ENCODE measurements around the gene ZNF425. TPM values are rescaled to one million over a fixed set of nuclear protein-coding genes. Genes with fewer than 3 reads are reported as not detected.
"Not testable (repeated sequence)": the region's sequence is repeated elsewhere in the genome, so short reads cannot be mapped to it uniquely, and the experiment has no call there.

Gene ZNF425
- total and polyA plus RNA-seq, 9 donors = 1.4 to 9.0 (median 3.8) TPM

DNA sequence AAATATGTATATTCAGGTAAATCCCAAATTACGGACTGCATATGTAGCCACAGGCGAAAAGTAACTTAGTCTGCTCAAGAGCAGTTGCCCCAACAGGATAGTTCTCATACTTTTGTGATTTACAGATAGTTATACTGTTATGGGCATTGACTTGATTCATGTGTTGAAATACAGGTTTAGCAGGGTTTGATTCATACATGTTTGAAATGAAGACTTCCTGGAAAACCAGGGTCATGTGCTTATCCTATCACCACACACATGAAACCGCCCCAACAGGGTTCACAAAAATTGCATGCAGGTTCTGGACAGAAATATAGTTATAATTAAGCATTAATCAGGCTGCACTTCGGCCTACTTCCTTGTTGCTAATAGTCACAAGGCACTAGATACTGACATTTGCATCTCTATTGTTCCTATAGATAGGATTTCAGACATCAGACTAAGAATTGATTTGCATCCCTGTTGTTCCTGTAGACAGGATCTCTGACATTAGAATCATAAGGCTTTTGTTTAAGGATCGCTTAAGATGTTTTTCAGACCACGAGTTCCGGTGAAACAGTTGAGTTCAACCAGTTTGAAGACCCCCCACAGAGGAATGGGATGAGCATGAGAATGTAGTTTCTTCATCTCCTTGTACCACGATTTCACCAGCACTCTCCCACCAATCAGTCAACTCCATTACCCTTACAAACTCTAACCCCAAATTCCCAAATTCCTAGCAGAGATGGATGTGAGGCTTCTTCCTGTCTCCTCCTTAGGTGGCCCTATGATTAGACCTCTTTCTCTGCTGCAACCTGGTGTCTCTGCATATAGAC, 19.1 kb upstream of the ZNF425 start:
- Histone ChIP-seq H3K36me3 (no peaks in the 10 kb centered on the region), H3K9me3 (no peaks in the 10 kb centered on the region), H3K4me1 (ENCODE audit: insufficient read depth) (peaks cover 1% of the 10 kb centered on the region), H3K27me3 (no peaks in the 10 kb centered on the region), H3K4me3 (no peak overlapping the region), H3K27ac (no peak overlapping the region)
- 89 to 92% (median 92%) methylated on average over 8 of the region's 8 CpGs for WGBS, 3 donors
- intact Hi-C loops (cut with DNase I) = no loop called here
- TF ChIP-seq POLR2A (IDR thresholded peaks at IDR 0.05) (no peak), EP300 (IDR thresholded peaks at IDR 0.05) (no peak)
- TF ChIP-seq, protein P1, sequence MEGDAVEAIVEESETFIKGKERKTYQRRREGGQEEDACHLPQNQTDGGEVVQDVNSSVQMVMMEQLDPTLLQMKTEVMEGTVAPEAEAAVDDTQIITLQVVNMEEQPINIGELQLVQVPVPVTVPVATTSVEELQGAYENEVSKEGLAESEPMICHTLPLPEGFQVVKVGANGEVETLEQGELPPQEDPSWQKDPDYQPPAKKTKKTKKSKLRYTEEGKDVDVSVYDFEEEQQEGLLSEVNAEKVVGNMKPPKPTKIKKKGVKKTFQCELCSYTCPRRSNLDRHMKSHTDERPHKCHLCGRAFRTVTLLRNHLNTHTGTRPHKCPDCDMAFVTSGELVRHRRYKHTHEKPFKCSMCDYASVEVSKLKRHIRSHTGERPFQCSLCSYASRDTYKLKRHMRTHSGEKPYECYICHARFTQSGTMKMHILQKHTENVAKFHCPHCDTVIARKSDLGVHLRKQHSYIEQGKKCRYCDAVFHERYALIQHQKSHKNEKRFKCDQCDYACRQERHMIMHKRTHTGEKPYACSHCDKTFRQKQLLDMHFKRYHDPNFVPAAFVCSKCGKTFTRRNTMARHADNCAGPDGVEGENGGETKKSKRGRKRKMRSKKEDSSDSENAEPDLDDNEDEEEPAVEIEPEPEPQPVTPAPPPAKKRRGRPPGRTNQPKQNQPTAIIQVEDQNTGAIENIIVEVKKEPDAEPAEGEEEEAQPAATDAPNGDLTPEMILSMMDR (IDR thresholded peaks at IDR 0.05) = no peak
- DNase-seq = no peak

DNA sequence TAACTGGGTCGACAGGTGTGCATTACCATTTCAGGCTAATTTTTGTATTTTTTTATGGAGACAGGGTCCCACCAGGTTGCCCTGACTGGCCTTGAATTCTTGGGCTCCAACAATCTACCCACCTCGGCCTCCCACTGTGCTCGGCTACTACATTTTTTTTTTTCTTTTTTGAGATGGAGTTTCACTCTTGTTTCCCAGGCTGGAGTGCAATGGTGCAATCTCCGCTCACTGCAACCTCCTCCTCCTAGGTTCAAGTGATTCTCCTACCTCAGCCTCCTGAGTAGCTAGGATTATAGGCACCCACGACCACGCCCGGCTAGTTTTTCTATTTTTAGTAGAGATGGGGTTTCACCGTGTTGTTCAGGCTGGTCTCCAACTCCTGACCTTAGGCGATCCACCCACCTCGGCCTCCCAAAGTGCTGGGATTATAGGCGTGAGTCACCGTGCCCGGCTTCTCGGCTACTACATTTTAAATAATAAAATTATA, 18.4 kb upstream of the ZNF425 start:
- WGBS, 3 donors = 79 to 81% (median 80%) methylated on average over 14 of the region's 14 CpGs
- H3K27me3 ChIP-seq; H3K4me1 ChIP-seq (ENCODE audit: insufficient read depth); H3K27ac ChIP-seq; H3K4me3 ChIP-seq; H3K9me3 ChIP-seq; DNase-seq; intact Hi-C loops (cut with DNase I); H3K36me3 ChIP-seq: not testable (repeated sequence)

DNA sequence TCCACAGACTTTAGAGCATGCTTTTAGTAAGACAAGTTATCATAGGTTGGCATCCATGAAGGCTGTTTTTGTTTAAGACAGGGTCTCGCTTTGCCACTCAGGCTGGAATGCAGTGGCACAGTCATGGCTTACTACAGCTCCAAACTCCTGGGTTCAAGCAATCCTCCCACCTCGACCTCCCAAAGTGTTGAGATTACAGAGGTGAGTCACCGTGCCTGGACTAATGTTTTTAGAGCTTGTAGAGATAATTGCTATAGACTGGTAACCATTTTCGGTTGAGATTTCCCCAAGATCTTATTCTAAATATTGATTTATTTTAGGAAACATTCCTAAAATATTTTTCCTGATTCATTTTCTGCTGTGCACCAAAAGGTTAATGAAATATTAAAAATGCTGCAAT, 15.8 kb upstream of the ZNF425 start:
- Histone ChIP-seq H3K27ac (no peak overlapping the region), H3K36me3 (no peaks in the 10 kb centered on the region), H3K27me3 (no peaks in the 10 kb centered on the region), H3K9me3 (no peaks in the 10 kb centered on the region), H3K4me1 (ENCODE audit: insufficient read depth) (no peaks in the 10 kb centered on the region), H3K4me3 (no peak overlapping the region)
- no peak for DNase-seq
- TF ChIP-seq POLR2A (IDR thresholded peaks at IDR 0.05) (no peak), EP300 (IDR thresholded peaks at IDR 0.05) (no peak)
- TF ChIP-seq, protein P1 (IDR thresholded peaks at IDR 0.05) = no peak
- intact Hi-C loops (cut with DNase I) = no loop called here
- WGBS, 3 donors = 71 to 79% (median 73%) methylated on average over 4 of the region's 4 CpGs

DNA sequence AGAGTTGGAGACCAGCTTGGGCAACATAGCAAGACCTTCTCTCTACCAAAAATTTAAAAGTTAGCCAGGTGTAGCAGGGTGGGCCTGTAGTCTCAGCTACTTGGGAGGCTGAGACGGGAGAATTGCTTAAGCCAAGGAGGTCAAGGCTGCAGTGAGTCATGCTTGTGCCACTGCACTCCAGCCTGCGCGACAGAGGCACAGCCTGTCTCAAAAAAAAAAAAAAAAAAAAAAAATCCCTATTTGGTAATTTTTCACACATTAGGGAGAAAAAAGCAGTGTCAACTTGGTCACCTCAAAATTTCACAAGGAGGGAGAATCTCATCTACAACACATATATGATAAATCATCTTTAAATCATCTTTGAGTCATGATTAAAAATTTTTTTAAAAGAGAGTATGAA, 14.7 kb upstream of the ZNF425 start:
- no peak for TF ChIP-seq POLR2A (IDR thresholded peaks at IDR 0.05)
- DNase-seq = no peak
- Histone ChIP-seq H3K4me3 (no peak overlapping the region), H3K36me3 (no peaks in the 10 kb centered on the region), H3K4me1 (ENCODE audit: insufficient read depth) (no peaks in the 10 kb centered on the region), H3K9me3 (no peaks in the 10 kb centered on the region), H3K27ac (no peak overlapping the region), H3K27me3 (no peaks in the 10 kb centered on the region)
- 21 to 35% (median 31%) methylated on average over 3 of the region's 3 CpGs for WGBS, 3 donors
- intact Hi-C loops (cut with DNase I) = no loop called here

DNA sequence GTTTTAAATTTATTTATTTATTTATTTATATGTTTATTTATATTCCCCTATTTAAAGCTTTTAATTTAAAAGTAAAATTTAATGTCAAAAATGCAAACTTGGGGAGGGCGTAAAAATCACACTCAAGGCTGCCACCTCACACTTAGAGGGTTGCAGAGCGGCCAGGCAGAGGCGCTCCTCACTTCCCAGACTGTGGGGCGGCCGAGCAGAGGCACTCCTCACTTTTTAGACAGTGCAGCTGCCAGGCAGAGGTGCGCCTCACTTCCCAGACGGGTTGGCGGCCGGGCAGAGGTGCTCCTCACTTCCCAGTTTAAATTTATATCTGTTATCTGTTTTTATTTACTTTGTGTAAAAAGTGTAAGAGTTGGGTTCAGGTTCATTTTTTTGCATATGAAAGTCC, 10.0 kb upstream of the ZNF425 start:
- TF ChIP-seq POLR2A (IDR thresholded peaks at IDR 0.05) (no peak), EP300 (IDR thresholded peaks at IDR 0.05) (no peak)
- TF ChIP-seq, protein P1 (IDR thresholded peaks at IDR 0.05) = no peak
- WGBS, 3 donors = 94 to 95% (median 95%) methylated on average over 9 of the region's 9 CpGs
- H3K27ac ChIP-seq = no peak overlapping the region
- no peaks in the 10 kb centered on the region for H3K4me1 ChIP-seq (ENCODE audit: insufficient read depth)
- H3K4me3 ChIP-seq = no peak overlapping the region
- no peak for DNase-seq
- intact Hi-C loops (cut with DNase I) = no loop called here
- H3K27me3 ChIP-seq = no peaks in the 10 kb centered on the region
- no peaks in the 10 kb centered on the region for H3K9me3 ChIP-seq
- no peaks in the 10 kb centered on the region for H3K36me3 ChIP-seq
